IPS DF 19.7 (cell line): ENCODE data around the gene C1QL1.

Source experiments
- DNase-seq: peaks from one replicate; pipeline ENCODE4 v3.0.0-alpha.2; 2013; ENCODE audit warnings: low read depth, low spot score

C1QL1 gene

DNA sequence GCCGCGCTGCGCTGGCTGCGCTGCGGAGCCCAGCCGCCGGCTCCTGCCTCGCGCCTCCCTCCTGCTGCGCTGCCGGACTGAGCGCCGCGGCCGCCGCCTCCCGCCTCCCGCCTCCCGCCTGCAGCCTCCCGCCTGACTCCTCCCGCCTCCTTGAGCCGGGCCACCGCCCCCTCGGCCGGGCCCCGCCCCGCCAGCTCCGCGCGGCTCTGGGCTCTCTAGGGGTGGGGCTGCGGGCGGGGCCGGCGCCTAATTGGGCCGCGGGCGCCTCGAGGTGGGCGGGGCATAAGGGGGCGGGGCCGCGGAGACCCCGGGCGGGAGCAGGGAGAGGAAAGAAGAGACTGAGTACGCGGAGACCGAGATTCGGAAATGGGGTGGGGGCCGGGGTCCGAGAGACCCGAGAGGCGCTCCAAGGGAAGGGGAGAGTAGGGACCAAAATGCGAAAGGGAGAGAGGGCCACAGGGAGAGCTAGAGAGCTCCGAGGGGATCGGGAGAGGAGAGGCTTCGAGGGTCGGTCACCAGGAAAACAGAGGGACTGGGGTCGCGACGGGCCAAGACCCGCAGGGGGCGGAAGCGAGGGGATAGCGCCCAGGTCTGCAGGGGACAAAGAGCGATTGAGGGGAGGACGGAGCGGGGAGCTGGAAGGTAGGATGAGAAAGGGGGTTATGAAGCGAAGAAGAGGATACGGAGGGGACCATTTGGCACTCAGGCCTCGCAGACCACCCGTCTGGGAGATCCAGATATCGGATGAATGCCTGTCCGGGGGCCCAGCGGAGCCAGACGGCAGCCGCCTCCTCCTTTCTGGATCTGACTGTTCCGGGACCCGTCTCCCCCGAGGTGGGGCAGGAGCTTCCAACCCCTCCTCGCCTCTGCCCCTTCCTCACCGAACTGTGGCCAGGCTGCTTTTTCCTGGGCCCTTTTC is at the start of gene C1QL1:
TSS of gene C1QL1 (minus strand) at position 79 of the 919 bp plus-strand sequence. CDS start 255 bp downstream, outside the sequence.
- no peak for DNase-seq

DNA sequence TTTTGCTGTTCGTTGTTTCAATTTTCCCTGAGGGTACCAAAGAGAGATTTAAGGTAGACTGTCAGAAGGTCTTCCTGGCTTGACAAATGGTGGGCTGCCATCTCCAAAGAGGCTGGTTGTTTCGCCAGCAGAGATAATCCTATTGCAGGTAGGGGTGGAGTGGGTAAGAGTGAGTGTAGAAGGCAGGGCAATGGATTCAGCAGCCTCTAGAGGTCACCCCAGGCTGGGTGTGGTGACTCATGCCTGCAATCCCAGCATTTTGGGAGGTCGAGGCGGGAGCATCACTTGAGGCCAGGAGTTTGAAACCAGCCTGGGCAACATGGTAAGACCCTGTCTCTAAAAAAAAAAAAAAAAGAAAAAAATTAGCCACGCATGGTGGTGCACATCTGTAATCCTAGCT is 48.7 kb upstream of the C1QL1 start:
- no peak for DNase-seq

DNA sequence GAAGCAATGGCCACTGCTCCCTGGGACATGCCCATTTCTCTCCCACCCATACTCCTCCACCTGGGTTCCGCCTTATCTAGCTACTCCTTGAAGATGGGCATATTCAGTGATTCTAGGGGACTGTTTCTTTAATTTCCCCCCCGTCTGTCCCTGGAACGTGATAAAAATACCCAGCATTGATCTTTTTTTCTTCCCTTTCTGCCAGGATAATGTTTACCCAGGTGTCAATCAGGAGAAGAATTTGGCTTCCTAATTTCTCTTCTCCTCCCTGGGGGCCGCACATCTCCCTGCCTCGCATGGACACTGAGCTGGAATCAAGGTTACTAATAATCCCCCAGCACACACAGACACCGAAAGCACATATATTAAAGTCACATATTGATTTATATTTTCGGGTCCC is 48.1 kb upstream of the C1QL1 start:
- no peak for DNase-seq

DNA sequence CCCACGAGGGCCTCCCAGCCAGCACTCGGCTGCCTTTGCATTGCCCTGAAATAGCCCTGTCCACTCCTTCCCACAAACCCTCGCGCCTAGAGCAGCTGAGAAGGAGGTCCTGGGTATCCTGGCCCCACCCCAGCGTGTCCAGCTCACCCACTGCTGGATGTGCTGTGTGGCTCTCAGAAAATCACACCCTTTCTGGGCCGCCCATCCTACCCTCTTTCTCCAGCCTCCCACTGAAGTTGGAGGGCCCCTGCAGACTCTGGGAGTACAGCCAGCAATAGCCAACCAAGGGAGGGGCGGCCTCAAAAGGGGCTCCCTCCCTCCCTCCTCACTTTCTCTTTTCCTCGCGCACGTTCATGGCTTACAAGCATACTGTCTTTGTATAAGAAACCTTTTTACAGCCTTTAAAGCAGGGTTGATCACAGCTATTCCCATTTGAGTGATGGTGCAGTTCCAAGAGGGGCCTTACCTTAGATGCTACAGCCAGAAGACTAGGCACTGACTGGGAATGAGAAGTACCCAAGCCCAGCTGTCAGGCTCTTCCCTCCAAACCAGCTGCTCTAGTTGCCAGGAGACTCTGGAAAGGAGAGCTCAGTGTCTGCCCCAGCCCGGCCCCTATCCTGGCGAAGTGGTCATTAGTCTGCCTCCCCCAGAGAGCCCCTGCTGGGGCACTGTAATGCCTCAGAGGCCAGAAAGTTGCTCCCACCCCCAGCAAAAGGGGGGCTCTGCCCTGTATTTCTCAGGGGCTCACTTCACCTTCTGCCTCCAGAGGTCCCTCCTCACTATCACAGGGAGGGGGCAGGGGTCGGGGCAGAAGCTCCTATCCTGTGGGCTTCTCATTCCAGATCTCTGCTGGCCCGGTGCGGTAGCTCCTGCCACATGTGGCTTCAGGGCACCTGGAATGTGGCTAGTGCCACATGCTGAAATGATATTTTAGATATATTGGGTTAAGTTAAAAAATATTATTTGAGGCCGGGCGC is 45.2 kb upstream of the C1QL1 start:
- DNase-seq = no peak

DNA sequence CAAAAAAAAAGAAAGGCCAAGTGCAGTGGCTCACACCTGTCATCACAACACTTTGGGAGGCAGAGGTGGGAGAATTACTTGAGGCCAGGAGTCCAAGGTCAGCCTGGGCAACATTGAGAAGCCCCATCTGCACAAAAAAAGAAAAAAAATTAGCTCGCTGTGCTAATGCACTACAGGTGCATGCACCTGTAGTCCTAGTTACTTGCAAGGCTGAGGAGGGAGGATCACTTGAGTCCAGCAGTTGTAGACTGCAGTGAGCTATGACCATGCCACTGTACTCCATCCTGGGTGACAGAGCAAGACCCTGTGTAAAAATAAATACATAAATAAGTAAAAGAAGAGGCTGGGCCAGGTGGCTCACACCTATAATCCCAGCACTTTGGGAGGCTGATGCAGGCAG is 43.7 kb upstream of the C1QL1 start:
- DNase-seq = no peak

DNA sequence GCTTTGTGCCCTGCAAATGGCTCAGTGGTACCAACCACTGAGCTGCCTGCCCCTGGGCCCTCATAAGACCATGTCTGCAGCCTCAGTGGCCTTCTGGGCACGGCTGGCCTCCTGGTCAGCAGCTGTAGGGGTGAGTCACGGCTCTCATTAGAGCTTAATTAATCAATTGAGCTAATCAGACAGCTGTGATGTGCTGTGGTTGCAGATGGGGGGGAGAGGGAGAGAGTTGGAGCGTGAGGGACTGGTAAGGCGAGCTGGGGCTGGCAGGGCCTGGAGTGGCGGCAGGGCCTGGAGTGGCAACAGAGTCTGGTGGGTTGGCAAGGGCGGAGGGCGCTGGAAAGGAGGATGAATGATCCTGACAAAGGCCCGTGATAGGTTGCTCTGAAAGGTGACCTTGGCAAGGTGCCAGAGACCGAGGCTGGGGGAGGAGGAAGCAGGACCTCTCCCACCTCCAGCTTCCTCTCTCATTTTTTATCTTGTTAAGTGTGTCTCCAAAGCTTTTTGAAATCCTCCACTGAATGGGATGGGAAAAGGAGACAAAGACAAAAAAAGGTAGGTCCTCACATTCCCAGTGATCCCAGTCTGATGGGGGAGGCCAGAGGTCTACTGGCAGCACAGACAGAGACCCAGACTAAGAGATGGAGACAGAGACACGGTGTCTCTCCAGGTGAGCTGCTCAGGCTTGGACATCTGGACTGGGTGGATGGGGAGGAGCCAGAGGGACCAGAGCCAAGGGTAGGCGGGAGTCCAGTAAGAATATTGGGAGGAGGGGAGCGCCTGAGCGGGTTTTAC is 41.8 kb upstream of the C1QL1 start:
- DNase-seq = no peak

DNA sequence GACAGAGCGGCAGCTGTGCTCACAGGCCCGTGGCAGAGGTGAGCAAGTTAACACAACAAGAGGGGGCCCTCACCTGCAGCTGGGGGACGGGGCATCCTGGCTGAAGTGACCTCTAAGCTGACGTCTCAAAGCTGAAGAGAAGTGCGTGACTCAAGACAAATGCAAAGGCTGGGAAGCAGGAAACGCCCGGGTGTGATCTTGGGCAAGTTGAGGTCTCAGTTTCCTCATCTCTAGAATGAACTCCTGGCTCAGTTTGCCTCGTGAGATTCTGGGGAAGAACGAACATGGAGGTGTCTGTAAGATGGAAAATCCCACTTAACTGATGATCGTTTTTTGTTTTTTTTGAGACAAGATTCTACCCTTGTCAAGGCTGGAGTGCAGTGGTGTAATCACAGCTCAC is 40.1 kb upstream of the C1QL1 start:
- DNase-seq = no peak

DNA sequence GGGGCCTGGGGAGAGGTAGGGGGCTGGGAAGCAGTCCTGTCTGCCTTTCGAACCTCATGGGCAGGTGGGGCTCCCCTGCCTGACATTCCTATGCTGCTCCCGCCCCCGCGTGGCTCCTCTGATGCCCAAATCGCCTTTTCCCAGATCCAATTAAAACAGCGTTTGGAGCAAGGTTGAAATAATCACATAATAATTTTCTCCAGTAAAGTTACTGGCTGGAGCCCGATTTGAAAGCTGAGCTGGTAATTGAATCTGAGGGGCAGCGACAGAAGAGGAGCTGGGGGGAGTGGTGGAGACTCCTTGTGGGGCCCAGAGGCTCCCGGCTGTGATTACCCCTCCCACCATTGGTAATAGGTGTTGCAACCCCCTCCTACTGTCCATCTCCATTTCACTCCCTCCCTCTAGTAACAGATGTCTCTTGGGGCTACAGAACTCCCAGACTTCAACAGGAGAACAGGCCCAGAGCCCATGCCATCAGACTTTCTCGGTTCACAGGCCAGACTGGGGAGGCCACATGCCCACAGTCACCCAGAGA is 38.9 kb upstream of the C1QL1 start:
- DNase-seq = no peak

DNA sequence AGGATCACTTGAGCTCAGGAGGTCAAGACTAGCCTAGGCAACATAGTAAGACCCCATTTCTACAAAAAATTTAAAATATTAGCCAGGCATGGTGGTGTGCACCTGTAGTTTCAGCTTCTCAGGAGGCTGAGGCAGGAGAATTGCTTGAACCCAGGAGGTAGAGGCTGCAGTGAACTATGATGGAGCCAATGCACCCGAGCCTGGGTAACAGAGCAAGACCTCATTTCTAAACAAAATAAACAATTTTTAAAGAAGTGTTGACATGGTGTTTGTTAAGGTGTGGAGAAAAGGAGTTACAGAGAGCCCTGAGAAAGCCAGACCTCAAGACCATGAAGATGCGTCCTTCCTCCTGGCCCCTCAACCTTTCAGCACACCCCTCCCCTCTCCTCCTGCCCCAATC is 37.6 kb upstream of the C1QL1 start:
- no peak for DNase-seq

DNA sequence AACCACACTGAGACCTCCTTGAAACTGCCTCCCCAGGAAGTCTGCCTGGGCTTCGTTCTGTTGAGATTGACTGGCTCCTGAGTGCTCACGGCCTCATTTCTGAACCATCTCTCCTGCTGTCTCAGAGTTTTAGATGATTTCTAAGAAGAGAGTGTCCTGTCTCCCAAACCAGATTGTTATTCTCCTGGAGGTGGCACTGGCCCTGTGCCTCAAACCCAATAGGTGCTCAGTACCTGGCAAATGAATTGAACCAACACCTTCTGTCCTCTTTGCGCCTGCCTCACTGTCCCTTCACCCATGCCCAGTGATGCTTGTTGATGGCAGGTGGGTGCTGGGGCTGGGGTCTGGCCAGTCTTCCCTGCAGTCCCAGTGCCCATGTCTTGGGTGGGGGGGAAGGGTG is 36.3 kb upstream of the C1QL1 start:
- no peak for DNase-seq

DNA sequence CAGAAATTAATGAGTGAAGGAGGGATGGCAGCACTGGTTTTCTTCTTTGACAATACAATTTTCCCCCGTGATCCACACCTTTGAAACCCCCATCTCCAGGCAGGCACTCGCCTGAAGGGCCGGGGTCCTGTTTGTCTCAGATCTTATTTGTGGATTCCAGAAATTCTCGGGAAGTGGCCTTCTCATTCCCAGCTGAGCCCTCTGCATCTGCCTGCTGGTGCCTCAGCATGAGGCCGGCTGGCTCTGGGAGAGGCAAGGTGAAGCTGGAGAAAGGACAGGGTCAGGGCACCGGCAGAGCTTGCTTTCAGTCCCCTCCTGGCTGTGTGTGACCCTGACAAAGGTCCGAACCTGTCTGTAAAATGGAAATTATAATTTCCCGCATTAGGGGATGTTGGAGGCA is 35.8 kb upstream of the C1QL1 start:
- no peak for DNase-seq

DNA sequence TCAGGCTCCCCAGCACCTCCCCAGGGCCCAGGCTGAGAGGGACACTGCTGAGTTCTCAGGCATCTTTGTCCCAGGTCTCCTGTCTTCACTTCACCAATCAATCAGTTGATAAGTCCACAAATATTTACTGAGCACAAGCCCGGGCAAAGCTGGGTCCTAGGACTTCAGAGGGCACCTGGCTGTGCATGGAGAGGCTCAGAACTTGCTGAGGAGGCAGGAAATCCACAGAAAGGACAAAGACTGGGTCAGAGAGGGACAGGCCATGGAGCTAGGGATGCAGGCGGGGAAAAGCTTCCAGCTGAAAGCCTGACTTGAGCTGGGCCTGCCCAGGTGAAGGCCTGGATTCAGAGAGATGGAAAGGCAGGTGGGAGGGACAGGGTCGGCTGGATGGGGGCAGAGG is 33.2 kb upstream of the C1QL1 start:
- DNase-seq = no peak

DNA sequence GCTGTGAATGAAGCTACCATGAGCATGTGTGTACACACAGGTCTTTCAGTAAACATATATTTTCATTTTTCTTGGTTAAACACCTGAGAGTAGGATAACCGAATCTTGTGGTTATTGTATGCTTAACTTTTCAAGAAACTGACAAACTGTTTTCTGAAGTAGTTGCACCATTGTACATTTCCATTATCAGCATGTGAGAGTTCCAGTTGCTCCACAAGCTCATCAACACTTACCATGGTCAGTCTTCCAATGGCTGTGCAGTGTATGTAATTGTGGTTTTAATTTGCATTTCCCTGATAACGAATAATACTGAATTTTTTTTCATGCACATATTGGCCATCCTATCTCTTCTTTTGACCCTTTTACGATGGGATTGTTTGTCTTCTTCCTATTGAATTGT is 31.3 kb upstream of the C1QL1 start:
- no peak for DNase-seq

DNA sequence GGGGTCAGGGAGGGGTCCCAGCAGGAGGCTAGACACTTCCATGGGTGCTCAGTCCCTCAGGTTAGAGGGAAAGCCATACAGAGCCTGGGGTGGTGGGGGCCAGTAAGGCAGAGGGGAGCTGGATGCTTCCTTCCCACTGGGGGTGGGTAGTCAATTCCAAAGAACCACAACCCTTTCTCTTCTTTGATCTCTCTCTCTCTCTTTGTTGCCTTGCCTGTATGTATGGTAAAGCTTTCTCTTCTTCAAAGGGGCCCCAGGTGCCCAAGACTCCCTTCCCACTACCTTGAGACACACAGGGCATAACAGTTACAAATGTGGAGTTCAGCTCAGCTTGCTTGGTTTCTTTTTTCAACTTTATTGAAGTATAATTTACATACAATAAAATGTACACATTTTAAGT is 30.5 kb upstream of the C1QL1 start:
- no peak for DNase-seq

DNA sequence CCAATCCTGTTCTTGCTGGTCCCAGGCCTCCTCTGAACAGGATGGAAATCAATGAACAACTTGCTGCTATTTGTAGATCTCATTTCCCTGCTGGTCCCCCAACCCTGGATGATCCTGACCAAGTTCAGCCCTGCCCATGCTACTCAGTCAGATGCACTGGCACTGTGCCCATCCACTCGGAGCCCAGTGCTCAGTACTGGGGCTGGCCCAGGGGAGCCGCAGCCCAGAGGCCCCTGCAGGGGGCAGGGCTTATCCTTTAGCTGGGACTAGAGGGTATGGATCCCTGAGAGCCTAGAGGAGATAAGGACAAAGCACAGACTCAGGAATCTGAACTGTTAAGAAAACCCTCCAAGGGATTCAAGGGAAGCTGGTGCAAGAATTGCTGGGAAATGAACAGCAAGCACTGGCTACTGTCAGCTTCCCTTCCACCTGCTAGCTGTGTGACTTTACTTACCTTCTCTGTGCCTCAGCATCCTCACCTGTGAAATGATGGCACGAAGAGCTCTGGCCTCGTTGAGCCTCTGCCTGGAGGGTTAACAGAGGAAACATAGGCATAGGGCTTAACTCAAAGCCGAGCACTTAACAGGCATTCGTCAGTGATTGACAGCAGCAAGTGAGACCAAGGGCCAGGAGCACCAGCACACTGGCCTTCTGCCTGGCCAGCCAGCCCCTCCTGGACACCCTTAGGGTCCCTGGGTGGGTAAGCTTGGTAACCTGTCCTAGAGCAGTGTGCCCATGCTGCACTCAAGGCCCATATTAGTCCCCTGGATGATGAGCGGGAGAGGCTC is 29.8 kb upstream of the C1QL1 start:
- no peak for DNase-seq

DNA sequence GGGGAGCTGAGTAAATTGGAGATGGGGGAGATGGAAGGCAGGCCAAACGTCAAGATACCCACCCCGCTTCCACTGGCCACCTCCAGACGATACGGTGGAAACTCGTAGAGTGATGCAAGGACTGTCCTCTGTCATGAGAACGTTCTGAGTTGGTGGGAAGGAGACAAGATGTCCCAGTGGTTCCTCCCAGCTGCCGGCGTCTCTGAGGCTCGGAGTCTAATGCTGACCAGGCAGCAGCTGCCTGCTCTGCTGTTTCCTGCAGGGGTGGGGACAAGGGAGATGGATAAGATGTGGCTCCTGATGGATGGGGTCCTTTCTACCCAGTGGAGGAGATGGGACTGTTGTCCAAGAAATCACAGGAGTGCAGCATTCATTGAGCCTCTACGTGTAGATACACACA is 28.2 kb upstream of the C1QL1 start:
- DNase-seq = no peak

DNA sequence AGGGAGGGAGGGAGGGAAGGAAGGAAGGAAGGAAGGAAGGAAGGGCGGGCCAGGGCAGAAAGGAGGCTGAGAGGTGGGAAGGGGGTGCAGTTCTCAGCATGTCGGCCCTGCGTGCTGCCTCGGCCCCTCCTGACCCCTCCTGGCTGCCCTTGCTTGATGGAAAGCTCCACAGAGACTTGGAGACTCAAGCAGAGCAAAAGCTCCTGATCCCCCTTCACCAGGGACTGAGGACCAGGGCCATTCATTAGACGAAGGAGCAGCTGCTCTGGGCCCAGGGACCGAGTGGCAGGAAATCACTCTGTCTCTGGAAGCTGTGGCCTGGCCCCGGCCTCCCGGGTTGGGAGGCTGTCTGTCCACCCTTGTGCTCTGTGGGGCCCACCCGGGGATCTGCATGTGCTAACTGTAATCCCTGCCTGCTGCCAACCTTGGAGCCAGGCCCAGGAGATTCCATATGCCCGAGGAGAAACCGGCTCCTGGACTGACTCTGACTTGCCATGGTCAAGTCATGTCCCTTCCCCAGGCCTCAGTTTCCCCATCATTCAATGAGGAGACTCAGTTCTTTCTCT is 27.4 kb upstream of the C1QL1 start:
- no peak for DNase-seq

DNA sequence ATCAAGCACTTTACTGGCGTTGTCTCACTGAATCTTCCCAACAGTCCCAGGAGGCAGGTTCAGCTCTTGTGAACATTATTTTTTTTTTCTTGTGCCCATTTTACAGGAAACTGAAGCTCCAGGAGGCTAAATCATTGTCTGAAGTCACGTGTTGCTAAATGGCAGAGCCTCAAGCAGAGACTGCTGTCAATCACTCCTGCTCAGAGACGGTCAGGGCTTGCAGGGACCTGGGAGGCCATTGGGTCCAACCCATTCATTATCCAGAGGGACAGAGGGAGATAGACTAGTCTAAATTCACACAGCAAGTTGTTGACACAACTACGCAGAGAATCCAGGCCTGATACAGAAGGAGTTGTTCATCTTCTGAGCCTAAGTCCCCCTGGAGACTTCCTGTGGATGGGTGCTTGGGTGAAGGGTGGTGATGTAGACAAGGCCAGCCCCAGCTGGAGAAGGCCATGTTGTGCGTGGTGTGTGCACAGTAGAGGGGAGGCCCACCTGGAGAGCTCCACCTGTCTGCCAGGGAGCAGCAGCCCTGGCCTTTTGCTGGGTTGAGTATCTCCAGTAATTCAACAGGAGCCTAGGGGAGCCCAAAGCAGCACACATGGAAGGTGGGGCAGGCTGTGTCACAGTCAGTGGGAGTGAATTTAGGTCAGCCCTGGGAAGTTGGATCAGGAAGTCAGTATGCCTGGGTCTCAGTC is 24.3 kb upstream of the C1QL1 start:
- DNase-seq = no peak

DNA sequence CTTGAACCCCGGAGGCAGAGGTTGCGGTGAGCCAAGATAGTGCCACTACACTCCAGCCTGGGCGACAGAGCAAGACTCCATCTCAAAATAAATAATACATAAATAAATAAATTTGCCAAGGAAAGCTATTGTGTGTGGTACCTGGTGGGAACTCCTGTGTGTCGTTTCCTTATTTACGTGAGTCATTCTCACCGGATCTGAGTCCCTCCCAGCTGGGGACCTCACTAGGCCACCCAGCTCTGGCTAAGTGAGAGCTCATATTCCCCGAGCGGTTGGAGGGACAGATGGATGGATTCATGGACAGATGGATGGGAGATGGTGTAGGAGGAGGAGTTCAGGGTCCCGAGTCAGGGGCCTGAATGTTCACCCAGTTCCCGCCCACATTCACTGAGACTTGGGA is 22.9 kb upstream of the C1QL1 start:
- no peak for DNase-seq
